DND-41 (cell line): Measurements from ENCODE around the gene CHAD.

ENCODE experiments used
- CTCF ChIP-seq: IDR thresholded peaks from 2 replicates; pipeline ENCODE4 v1.5.1; 2012; ENCODE audit warnings: borderline replicate concordance, low read length, moderate library complexity, mild to moderate bottlenecking; ENCODE audit not compliant: poor library complexity, severe bottlenecking; ENCODE audit errors: extremely low read depth
- EZH2 ChIP-seq: IDR thresholded peaks from 3 replicates; pipeline ENCODE4 v1.6.1; 2012; ENCODE audit warnings: borderline replicate concordance, low read depth, mild to moderate bottlenecking, moderate library complexity, low read length, inconsistent platforms; ENCODE audit not compliant: severe bottlenecking

DNA sequence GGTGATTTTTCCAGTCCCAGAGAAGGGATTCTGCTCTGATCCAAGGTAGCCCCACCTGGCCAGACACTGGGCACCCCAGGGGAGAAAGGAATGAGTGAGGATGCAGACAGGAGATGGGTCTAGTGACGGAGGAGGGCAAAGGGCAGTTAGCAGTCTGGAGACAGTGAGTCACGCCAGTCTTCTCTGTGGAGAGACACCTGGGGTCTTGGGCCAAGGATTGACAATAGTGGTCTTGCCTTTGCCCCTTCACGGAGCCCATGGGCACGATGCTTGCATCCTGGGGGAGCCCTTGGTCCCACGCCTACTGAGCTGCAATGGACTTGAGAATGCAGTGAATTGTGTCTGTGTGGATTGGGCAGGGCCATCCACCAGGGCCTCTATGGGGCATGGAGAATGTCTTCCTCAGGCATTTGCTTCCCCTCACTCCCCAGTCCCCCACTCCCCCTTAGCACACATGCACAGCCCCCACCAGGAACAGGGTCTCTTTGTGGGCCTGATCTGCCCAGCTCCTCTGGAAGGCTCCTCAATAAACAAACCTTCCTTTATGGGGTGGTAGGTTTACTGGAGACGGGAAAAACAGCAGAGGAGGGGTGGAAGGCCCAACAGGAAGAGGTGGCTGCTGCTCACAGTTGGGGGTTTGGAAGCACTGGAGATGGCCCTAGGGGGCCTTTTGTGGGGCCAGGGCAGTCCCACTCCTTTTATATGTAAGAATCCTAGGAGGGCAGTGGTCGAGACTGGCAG lies 1.4 kb downstream of the CHAD start:
- TF ChIP-seq CTCF (no peak), EZH2 (no peak)
